Loucy (cell line): Measurements from ENCODE around the gene ZBTB20.

Experiments
- H2AFZ ChIP-seq: fragments of 200-600 bp; sonication (generic); 2 replicates; pipeline ENCODE4 v1.6.0; 2016; ENCODE audit warnings: antibody characterized with exemption, mild to moderate bottlenecking, low read length, moderate library complexity
- H3F3A ChIP-seq: fragments of 200-600 bp; 2 replicates; pipeline ENCODE4 v1.6.0; 2016; ENCODE audit warnings: antibody characterized with exemption, low read depth, mild to moderate bottlenecking
- H3K27me3 ChIP-seq: fragments of 200-600 bp; sonication (generic); 2 replicates; pipeline ENCODE4 v1.6.1; 2014; ENCODE audit warnings: low read length, mild to moderate bottlenecking; ENCODE audit not compliant: insufficient read depth, poor library complexity, severe bottlenecking
- H3K36me3 ChIP-seq: fragments of 200-600 bp; sonication (generic); 2 replicates; pipeline ENCODE4 v1.6.1; 2016; ENCODE audit warnings: low read length; ENCODE audit not compliant: insufficient read depth
- H3K4me1 ChIP-seq: fragments of 200-600 bp; sonication (generic); 2 replicates; pipeline ENCODE4 v1.5.1; 2014; ENCODE audit warnings: low read length, mild to moderate bottlenecking; ENCODE audit not compliant: insufficient read depth, poor library complexity, severe bottlenecking
- H3K4me2 ChIP-seq: fragments of 200-600 bp; sonication (generic); 2 replicates; pipeline ENCODE4 v1.6.0; 2014; ENCODE audit warnings: antibody characterized with exemption, low read length, low read depth, mild to moderate bottlenecking; ENCODE audit not compliant: poor library complexity, severe bottlenecking
- H3K4me3 ChIP-seq: fragments of 200-600 bp; sonication (generic); 2 replicates; pipeline ENCODE4 v1.5.1; 2014; ENCODE audit warnings: low read length, mild to moderate bottlenecking, mixed read lengths; ENCODE audit not compliant: poor library complexity, severe bottlenecking
- H3K79me2 ChIP-seq: fragments of 200-600 bp; sonication (generic); 2 replicates; pipeline ENCODE4 v1.6.1; 2014; ENCODE audit warnings: low read length; ENCODE audit not compliant: insufficient read depth
- H3K9ac ChIP-seq: fragments of 200-600 bp; sonication (generic); 2 replicates; pipeline ENCODE4 v1.6.0; 2014; ENCODE audit warnings: mild to moderate bottlenecking, low read depth, low read length, moderate library complexity; ENCODE audit not compliant: poor library complexity, severe bottlenecking
- H3K9me2 ChIP-seq: fragments of 200-600 bp; sonication (generic); replicated peaks from 2 replicates; pipeline ENCODE4 v1.6.1; 2016; ENCODE audit warnings: low read depth, low read length, mixed read lengths
- H3K9me3 ChIP-seq: fragments of 200-600 bp; sonication (generic); 2 replicates; pipeline ENCODE4 v1.6.1; 2014; ENCODE audit warnings: mild to moderate bottlenecking, antibody characterized with exemption, low read length, low read depth; ENCODE audit not compliant: insufficient read depth
- H4K20me1 ChIP-seq: fragments of 200-600 bp; sonication (generic); 2 replicates; pipeline ENCODE4 v1.6.0; 2014; ENCODE audit warnings: antibody characterized with exemption, low read length, mild to moderate bottlenecking; ENCODE audit not compliant: insufficient read depth, poor library complexity, severe bottlenecking
- EZH2phosphoT487 ChIP-seq: fragments of 200-600 bp; IDR thresholded peaks from 2 replicates; pipeline ENCODE4 v1.6.1; 2018; ENCODE audit warnings: antibody characterized with exemption, mild to moderate bottlenecking, moderate library complexity, borderline replicate concordance
- TF ChIP-seq, protein P1 (sequence below): fragments of 200-600 bp; sonication (generic); conservative IDR thresholded peaks from 2 replicates; pipeline ENCODE4 v1.5.1; 2014; ENCODE audit warnings: mild to moderate bottlenecking, antibody characterized with exemption, low read length

The ZBTB20 gene

GRCh38 chr3:114848082-114848481 is 299.0 kb downstream of the ZBTB20 start:
- Histone ChIP-seq H2AFZ (no peak overlapping the region), H3F3A (no peaks in the 10 kb centered on the region), H3K4me1 (peaks cover 38% of the 10 kb centered on the region), H3K9me3 (no peaks in the 10 kb centered on the region), H3K9me2 (no peaks in the 10 kb centered on the region), H3K27me3 (no peaks in the 10 kb centered on the region), H3K4me3 (no peak overlapping the region), H3K79me2 (no peaks in the 10 kb centered on the region), H3K4me2 (peak overlapping the region; percentile 18), H3K9ac (peak overlapping the region; percentile 15), H3K36me3 (no peaks in the 10 kb centered on the region; the same call in 1 of the 2 replicates), H4K20me1 (no peaks in the 10 kb centered on the region)
- TF ChIP-seq, protein P1, sequence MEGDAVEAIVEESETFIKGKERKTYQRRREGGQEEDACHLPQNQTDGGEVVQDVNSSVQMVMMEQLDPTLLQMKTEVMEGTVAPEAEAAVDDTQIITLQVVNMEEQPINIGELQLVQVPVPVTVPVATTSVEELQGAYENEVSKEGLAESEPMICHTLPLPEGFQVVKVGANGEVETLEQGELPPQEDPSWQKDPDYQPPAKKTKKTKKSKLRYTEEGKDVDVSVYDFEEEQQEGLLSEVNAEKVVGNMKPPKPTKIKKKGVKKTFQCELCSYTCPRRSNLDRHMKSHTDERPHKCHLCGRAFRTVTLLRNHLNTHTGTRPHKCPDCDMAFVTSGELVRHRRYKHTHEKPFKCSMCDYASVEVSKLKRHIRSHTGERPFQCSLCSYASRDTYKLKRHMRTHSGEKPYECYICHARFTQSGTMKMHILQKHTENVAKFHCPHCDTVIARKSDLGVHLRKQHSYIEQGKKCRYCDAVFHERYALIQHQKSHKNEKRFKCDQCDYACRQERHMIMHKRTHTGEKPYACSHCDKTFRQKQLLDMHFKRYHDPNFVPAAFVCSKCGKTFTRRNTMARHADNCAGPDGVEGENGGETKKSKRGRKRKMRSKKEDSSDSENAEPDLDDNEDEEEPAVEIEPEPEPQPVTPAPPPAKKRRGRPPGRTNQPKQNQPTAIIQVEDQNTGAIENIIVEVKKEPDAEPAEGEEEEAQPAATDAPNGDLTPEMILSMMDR: no peak
- TF ChIP-seq EZH2phosphoT487: no peak

DNA sequence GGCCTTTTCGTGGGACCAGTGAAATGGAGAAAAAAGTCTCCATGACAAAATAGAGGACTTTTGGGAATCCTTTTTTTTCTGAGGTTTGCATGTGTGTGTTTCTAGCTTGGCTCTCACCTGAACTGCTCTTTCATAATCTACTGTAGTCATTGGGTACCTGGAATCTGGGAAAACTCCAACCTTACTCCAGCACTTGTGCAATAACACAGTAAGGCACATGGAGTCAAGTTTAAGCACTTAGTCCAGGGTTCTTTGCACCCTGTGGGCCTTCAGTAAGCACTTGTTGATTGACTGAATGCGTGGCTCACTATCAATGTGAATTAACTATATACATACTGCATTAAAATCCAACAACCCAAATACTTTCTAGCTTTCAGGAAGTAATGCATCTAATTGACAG is 299.5 kb downstream of the ZBTB20 start:
- Histone ChIP-seq H3F3A (no peaks in the 10 kb centered on the region), H3K9me3 (no peaks in the 10 kb centered on the region), H3K4me1 (peaks cover 32% of the 10 kb centered on the region), H3K4me2 (peak overlapping the region; percentile 18), H3K36me3 (no peaks in the 10 kb centered on the region; the same call in 1 of the 2 replicates), H2AFZ (no peak overlapping the region), H3K27me3 (no peaks in the 10 kb centered on the region), H3K9me2 (no peaks in the 10 kb centered on the region), H3K79me2 (no peaks in the 10 kb centered on the region), H4K20me1 (no peaks in the 10 kb centered on the region), H3K4me3 (no peak overlapping the region), H3K9ac (no peak overlapping the region)
- TF ChIP-seq EZH2phosphoT487: no peak
- TF ChIP-seq, protein P1: no peak

DNA sequence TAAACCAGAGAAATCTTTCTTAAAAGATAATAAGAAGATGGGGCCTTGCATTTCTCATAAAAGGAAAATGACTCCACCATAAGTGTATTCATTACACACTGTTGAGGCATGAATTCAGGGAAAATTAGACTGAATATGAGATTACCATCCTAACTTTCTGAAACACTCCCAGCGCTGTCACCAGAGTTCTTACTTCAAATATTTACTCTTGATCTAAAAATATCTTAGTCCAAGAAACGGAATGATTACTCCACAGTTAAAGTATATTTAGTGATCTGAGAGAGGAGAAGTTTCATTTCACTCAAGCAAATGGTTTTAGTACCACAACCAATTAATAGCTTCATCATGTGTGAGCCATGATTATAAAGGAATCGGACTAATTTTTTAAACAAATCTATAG is 300.3 kb downstream of the ZBTB20 start:
- Histone ChIP-seq H3K9me2 (no peaks in the 10 kb centered on the region), H3K4me1 (peaks cover 31% of the 10 kb centered on the region), H2AFZ (no peak overlapping the region), H3K4me2 (no peak overlapping the region), H3K9me3 (no peaks in the 10 kb centered on the region), H3K36me3 (no peaks in the 10 kb centered on the region), H3K27me3 (no peaks in the 10 kb centered on the region), H3F3A (no peaks in the 10 kb centered on the region), H3K79me2 (no peaks in the 10 kb centered on the region), H4K20me1 (no peaks in the 10 kb centered on the region), H3K4me3 (no peak overlapping the region), H3K9ac (no peak overlapping the region)
- no peak for TF ChIP-seq EZH2phosphoT487
- TF ChIP-seq, protein P1: no peak
